Fibroblast of lung (primary cell): Measurements from ENCODE around the gene RDH14. TPM values are rescaled to one million over a fixed set of nuclear protein-coding genes. Genes with fewer than 3 reads are reported as not detected.
A peak's percentile ranks its signal among the peaks of the same experiment; 100 is the strongest.

Source experiments
- DNase-seq, 2 donors: peaks; one replicate each; pipeline versions ENCODE4 v3.0.0 to v3.0.0-alpha.2; 2010; ENCODE audit warnings: low read depth in 2 of 2
- H2AFZ ChIP-seq: 2 replicates; pipeline ENCODE4 v1.5.1; 2012; ENCODE audit warnings: low read length, control low read depth, inconsistent platforms
- H3K27ac ChIP-seq: 2 replicates; pipeline ENCODE4 v1.5.1; 2011; ENCODE audit warnings: low read length, control low read depth; ENCODE audit not compliant: insufficient read depth
- H3K27me3 ChIP-seq: 2 replicates; pipeline ENCODE4 v1.5.1; 2011; ENCODE audit warnings: mild to moderate bottlenecking, low read length; ENCODE audit not compliant: control insufficient read depth, insufficient read depth
- H3K36me3 ChIP-seq: 2 replicates; pipeline ENCODE4 v1.5.1; 2011; ENCODE audit warnings: low read length; ENCODE audit not compliant: control insufficient read depth, insufficient read depth
- H3K4me1 ChIP-seq: 2 replicates; pipeline ENCODE4 v1.5.1; 2011; ENCODE audit warnings: low read length; ENCODE audit not compliant: control insufficient read depth, insufficient read depth; ENCODE audit errors: extremely low read depth
- H3K4me2 ChIP-seq: 2 replicates; pipeline ENCODE4 v1.5.1; 2011; ENCODE audit warnings: low read length, control low read depth; ENCODE audit not compliant: insufficient read depth; ENCODE audit errors: extremely low read depth
- H3K4me3 ChIP-seq, 4 experiments: fragments of 200-600 bp in 1 of 4; sonication (generic) in 1 of 4; replicated peaks in 1 of 4; 2 replicates each; pipeline ENCODE4 v1.5.1; 2011 to 2016; ENCODE audit warnings: low read length in 4 of 4, low read depth in 3 of 4, mild to moderate bottlenecking in 3 of 4, control low read depth in 2 of 4, inconsistent platforms in 1 of 4, mixed read lengths in 1 of 4; ENCODE audit not compliant: insufficient read depth in 1 of 4; ENCODE audit errors: control extremely low read depth in 1 of 4
- H3K79me2 ChIP-seq: 2 replicates; pipeline ENCODE4 v1.5.1; 2012; ENCODE audit warnings: mild to moderate bottlenecking, low read length, inconsistent platforms; ENCODE audit not compliant: control insufficient read depth, insufficient read depth
- H3K9ac ChIP-seq: 2 replicates; pipeline ENCODE4 v1.5.1; 2011; ENCODE audit warnings: mild to moderate bottlenecking, low read length, control low read depth; ENCODE audit not compliant: insufficient read depth
- H3K9me3 ChIP-seq: 2 replicates; pipeline ENCODE4 v1.5.1; 2012; ENCODE audit warnings: low read depth, low read length; ENCODE audit not compliant: control insufficient read depth, insufficient read depth
- H4K20me1 ChIP-seq: 2 replicates; pipeline ENCODE4 v1.5.1; 2011; ENCODE audit warnings: low read length; ENCODE audit not compliant: control insufficient read depth, insufficient read depth; ENCODE audit errors: extremely low read depth
- CTCF ChIP-seq, 2 donors: IDR thresholded peaks in 1 of 2; conservative IDR thresholded peaks in 1 of 2; 1 replicate in 1 of 2; 2 replicates in 1 of 2; pipeline ENCODE4 v1.5.1; 2011 to 2012; ENCODE audit warnings: low read length in 2 of 2, control low read depth in 1 of 2, inconsistent platforms in 1 of 2, low read depth in 1 of 2, mild to moderate bottlenecking in 1 of 2
- EZH2 ChIP-seq: IDR thresholded peaks from 2 replicates; pipeline ENCODE4 v1.5.1; 2012; ENCODE audit warnings: low read length, control low read depth, mild to moderate bottlenecking; ENCODE audit errors: missing control alignments
- polyA plus RNA-seq, 2 donors: library from polyadenylated mRNA; depleted of rRNA in 1 of 2; stranded (reverse) in 1 of 2; unstranded in 1 of 2; fragments of >200 nt; gene quantifications; 2 replicates each; pipeline ENCODE4 v1.2.1, GENCODE V29; 2011 to 2012; ENCODE audit warnings: missing spikeins in 1 of 2
- total RNA-seq: library from RNA; depleted of rRNA; stranded (reverse); fragments of >200 nt; gene quantifications from 2 replicates; pipeline ENCODE4 v1.2.1, GENCODE V29; 2014

The RDH14 gene
- total and polyA plus RNA-seq, 2 donors (not counting 1 experiment from before 2014, with no cell fraction given), result 26.6 to 28.6 TPM

- peak overlapping the region; percentile 13 for H2AFZ ChIP-seq
- H3K4me2 ChIP-seq, result peak overlapping the region; percentile 56
- peaks cover 12% of the 10 kb centered on the region for H3K4me1 ChIP-seq
- no peaks in the 10 kb centered on the region for H3K79me2 ChIP-seq
- H3K9me3 ChIP-seq, result no peaks in the 10 kb centered on the region
- H3K4me3 ChIP-seq, result no peak overlapping the region
- DNase-seq, result peak; percentile 54 to 69
- no peaks in the 10 kb centered on the region for H4K20me1 ChIP-seq
- H3K27me3 ChIP-seq, result no peaks in the 10 kb centered on the region
- TF ChIP-seq CTCF (conservative IDR thresholded peaks at IDR 0.05 in 1 of 2, IDR thresholded peaks at IDR 0.05 in 1 of 2; ENCODE audit: low read depth in 1 of 2, low read length in 2 of 2) (no peak), EZH2 (no peak)
- H3K9ac ChIP-seq, result no peak overlapping the region
- H3K27ac ChIP-seq, result peak overlapping the region; percentile 40
- H3K36me3 ChIP-seq, result no peaks in the 10 kb centered on the region
These were observed 42.0 kb downstream of the RDH14 start for GRCh38 chr2:18518116-18519111.

DNA sequence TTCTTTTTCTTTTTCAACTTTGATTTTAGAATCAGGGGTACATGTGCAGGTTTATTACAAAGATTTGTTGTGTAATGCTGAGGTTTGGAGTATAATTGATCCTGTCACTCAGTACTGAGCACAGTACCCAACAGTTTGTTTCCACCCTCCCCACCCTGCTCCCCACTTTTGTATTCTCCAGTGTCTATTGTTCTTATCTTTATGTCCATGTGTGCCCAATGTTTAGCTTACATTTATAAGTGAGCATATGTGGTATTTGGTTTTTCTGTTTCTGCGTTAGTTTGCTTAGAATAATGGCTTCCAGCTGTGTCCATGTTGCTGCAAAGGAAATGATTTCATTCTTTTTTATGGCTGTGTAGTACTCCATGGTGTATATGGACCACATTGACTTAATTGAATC is 43.1 kb downstream of the RDH14 start:
- Histone ChIP-seq H3K4me1 (peaks cover 12% of the 10 kb centered on the region), H3K27ac (no peak overlapping the region), H3K9me3 (no peaks in the 10 kb centered on the region), H3K4me3 (no peak overlapping the region), H3K9ac (no peak overlapping the region), H2AFZ (no peak overlapping the region), H4K20me1 (no peaks in the 10 kb centered on the region), H3K36me3 (no peaks in the 10 kb centered on the region), H3K79me2 (no peaks in the 10 kb centered on the region), H3K27me3 (no peaks in the 10 kb centered on the region), H3K4me2 (no peak overlapping the region)
- DNase-seq, result no peak
- no peak for TF ChIP-seq EZH2
- no peak for TF ChIP-seq CTCF (conservative IDR thresholded peaks at IDR 0.05 in 1 of 2, IDR thresholded peaks at IDR 0.05 in 1 of 2; ENCODE audit: low read depth in 1 of 2, low read length in 2 of 2)

- Histone ChIP-seq H3K4me1 (peaks cover 12% of the 10 kb centered on the region), H3K36me3 (no peaks in the 10 kb centered on the region), H2AFZ (no peak overlapping the region), H3K27ac (no peak overlapping the region), H3K9me3 (no peaks in the 10 kb centered on the region), H3K9ac (no peak overlapping the region), H3K79me2 (no peaks in the 10 kb centered on the region), H4K20me1 (no peaks in the 10 kb centered on the region), H3K27me3 (no peaks in the 10 kb centered on the region), H3K4me3 (no peak overlapping the region), H3K4me2 (peak overlapping the region; percentile 17)
- DNase-seq, result peak; percentile 57 to 94
- TF ChIP-seq CTCF (conservative IDR thresholded peaks at IDR 0.05 in 1 of 2, IDR thresholded peaks at IDR 0.05 in 1 of 2; ENCODE audit: low read depth in 1 of 2, low read length in 2 of 2), result no peak
- no peak for TF ChIP-seq EZH2
These were observed 44.3 kb downstream of the RDH14 start for GRCh38 chr2:18516112-18516511.
